ENCODE measurements around the gene KCNN4. TPM values are rescaled to one million over a fixed set of nuclear protein-coding genes. Genes with fewer than 3 reads are reported as not detected.

Gene KCNN4
- total and polyA plus RNA-seq, 2 donors from 2014 or later: 0.80 to 6.1 TPM

DNA sequence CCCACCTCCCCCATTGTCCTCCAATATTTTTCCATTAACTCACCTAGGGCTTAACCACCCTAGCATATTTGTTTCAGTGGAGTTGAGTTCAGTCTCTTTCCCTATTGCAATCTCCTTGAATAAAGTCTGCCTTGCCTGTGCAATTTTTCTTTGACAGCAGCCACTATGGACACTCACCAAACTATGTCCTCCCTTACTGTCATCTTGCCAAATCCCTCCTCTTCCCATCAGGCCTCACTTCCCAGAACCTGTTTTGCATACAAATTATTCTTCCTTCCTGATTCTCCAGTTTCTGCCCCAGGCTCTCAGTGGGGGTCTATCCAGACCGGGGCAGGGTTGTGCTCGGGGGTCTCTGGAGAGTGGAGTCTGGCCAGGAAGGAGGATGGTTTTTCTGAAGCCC is 23.7 kb upstream of the KCNN4 start:
- Histone ChIP-seq H3K27ac (ENCODE audit: low read depth in 2 of 2, low read length in 2 of 2) (no peak overlapping the region), H3K9me3 (ENCODE audit: control insufficient read depth in 2 of 3, insufficient read depth in 1 of 3, low read length in 3 of 3) (no peaks in the 10 kb centered on the region), H3K4me1 (ENCODE audit: control insufficient read depth in 2 of 3, insufficient read depth in 2 of 3, low read depth in 1 of 3, low read length in 3 of 3) (no peaks in the 10 kb centered on the region), H3K36me3 (ENCODE audit: control insufficient read depth in 2 of 3, insufficient read depth in 3 of 3, low read length in 3 of 3) (no peaks in the 10 kb centered on the region), H3K9ac (ENCODE audit: low read length in 3 of 3) (no peak overlapping the region), H3K27me3 (ENCODE audit: control insufficient read depth, insufficient read depth, low read length) (no peaks in the 10 kb centered on the region), H3K4me3 (ENCODE audit: low read length in 3 of 3) (no peak overlapping the region)
- TF ChIP-seq, protein P1, sequence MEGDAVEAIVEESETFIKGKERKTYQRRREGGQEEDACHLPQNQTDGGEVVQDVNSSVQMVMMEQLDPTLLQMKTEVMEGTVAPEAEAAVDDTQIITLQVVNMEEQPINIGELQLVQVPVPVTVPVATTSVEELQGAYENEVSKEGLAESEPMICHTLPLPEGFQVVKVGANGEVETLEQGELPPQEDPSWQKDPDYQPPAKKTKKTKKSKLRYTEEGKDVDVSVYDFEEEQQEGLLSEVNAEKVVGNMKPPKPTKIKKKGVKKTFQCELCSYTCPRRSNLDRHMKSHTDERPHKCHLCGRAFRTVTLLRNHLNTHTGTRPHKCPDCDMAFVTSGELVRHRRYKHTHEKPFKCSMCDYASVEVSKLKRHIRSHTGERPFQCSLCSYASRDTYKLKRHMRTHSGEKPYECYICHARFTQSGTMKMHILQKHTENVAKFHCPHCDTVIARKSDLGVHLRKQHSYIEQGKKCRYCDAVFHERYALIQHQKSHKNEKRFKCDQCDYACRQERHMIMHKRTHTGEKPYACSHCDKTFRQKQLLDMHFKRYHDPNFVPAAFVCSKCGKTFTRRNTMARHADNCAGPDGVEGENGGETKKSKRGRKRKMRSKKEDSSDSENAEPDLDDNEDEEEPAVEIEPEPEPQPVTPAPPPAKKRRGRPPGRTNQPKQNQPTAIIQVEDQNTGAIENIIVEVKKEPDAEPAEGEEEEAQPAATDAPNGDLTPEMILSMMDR (IDR thresholded peaks at IDR 0.05; ENCODE audit: borderline replicate concordance, extremely low read depth, insufficient read depth): no peak
- no peak for FAIRE-seq
- intact Hi-C loops (cut with DNase I): no loop called here
- DNase-seq: no peak

DNA sequence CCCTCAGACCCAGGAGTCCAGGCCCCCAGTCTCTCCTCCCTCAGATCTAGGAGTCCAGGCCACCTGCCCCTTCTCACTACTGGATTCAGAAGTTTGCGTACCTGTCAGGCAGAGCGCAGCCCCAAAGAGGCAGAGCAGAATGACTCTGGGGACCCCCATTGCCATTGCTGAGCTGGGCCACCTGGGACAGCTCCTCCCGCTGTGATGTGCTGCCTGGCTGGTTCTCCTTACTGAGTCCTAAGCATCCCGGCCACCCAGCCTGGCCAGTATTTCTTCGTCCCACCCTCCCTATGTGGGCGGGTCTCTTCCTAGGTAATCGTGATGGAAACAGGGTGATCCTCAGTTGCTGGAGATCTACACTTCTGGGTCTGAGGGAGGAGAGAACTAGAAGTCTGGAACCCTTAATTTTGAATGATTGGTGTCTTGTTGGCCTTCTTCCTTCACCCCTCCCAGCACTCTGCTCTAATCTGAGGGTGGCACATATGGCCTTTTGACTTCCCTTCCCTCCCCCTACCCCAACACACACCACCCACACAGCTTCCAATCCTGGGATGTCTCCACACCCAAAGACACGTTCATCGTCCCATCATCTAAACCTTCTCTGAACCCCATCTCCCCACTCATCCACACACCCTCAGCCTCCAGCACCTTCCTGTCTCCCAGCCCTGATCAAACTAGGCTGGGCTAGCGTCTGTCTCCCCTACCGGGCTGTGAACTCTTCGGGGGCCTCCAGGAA is 21.6 kb upstream of the KCNN4 start, which contains the start of gene LYPD5:
Gene LYPD5 (minus strand): TSS at position 232 of the 736 bp plus-strand sequence. CDS start 67 bp downstream, at position 165.
- peaks cover 0 to 9% (median 0%) of the 10 kb centered on the region in 3 donors for H3K4me1 ChIP-seq (ENCODE audit: control insufficient read depth in 2 of 3, insufficient read depth in 2 of 3, low read depth in 1 of 3, low read length in 3 of 3)
- H3K9ac ChIP-seq (ENCODE audit: low read length in 3 of 3): no peak within 1 kb of the TSS
- no peak within 1 kb of the TSS for H3K4me3 ChIP-seq (ENCODE audit: low read length in 3 of 3)
- TF ChIP-seq, protein P1 (IDR thresholded peaks at IDR 0.05; ENCODE audit: borderline replicate concordance, extremely low read depth, insufficient read depth): no peak
- H3K36me3 ChIP-seq (ENCODE audit: control insufficient read depth in 2 of 3, insufficient read depth in 3 of 3, low read length in 3 of 3): no peaks in the 10 kb centered on the region
- intact Hi-C loops (cut with DNase I): no loop called here
- peaks cover 4% of the 10 kb centered on the region for H3K27me3 ChIP-seq (ENCODE audit: control insufficient read depth, insufficient read depth, low read length)
- no peak for DNase-seq
- H3K9me3 ChIP-seq (ENCODE audit: control insufficient read depth in 2 of 3, insufficient read depth in 1 of 3, low read length in 3 of 3): no peaks in the 10 kb centered on the region
- no peak within 1 kb of the TSS for H3K27ac ChIP-seq (ENCODE audit: low read depth in 2 of 2, low read length in 2 of 2)
- FAIRE-seq: no peak

DNA sequence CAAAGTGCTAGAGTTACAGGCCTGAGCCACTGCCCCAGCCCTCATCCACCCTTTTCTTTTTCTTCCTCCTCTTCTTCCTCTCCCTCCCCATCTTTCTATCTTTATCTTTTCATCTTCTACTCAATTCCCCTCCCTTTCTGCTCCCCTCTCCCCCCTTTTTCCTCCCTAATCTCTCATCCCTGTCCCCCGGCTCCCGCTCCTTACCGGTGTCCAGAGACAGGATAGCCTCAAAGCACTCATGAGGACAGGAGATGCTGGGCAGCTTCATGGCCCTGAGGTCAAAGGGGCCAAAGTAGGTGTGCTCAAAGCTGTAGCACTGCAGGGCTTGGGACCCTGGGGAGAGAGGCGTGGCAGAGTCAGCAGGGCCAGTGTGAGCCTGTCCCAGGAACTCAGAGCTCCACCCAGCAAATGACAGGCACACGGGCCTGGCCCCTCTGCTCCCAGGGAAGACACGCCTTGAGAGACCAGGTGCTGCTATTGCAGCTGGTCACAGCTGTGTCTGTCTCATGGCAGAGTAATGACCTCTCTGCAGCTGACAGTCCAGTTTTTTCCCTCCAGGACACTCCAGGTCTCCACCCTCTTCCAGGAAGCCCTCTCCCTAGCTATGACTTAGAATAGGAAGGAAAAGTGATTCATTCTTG is 18.8 kb upstream of the KCNN4 start:
- no peak for DNase-seq
- peaks cover 4% of the 10 kb centered on the region for H3K27me3 ChIP-seq (ENCODE audit: control insufficient read depth, insufficient read depth, low read length)
- peaks cover 0 to 3% (median 0%) of the 10 kb centered on the region in 3 donors for H3K9me3 ChIP-seq (ENCODE audit: control insufficient read depth in 2 of 3, insufficient read depth in 1 of 3, low read length in 3 of 3)
- no peak overlapping the region for H3K27ac ChIP-seq (ENCODE audit: low read depth in 2 of 2, low read length in 2 of 2)
- H3K4me3 ChIP-seq (ENCODE audit: low read length in 3 of 3): no peak overlapping the region
- TF ChIP-seq, protein P1 (IDR thresholded peaks at IDR 0.05; ENCODE audit: borderline replicate concordance, extremely low read depth, insufficient read depth): no peak
- intact Hi-C loops (cut with DNase I): no loop called here
- no peaks in the 10 kb centered on the region for H3K36me3 ChIP-seq (ENCODE audit: control insufficient read depth in 2 of 3, insufficient read depth in 3 of 3, low read length in 3 of 3)
- no peak overlapping the region for H3K9ac ChIP-seq (ENCODE audit: low read length in 3 of 3)
- FAIRE-seq: no peak
- peaks cover 0 to 9% (median 0%) of the 10 kb centered on the region in 3 donors for H3K4me1 ChIP-seq (ENCODE audit: control insufficient read depth in 2 of 3, insufficient read depth in 2 of 3, low read depth in 1 of 3, low read length in 3 of 3)
